Posterior vena cava (tissue), 2 donors: ENCODE results near the gene GSK3B. TPM values are rescaled to one million over a fixed set of nuclear protein-coding genes. Genes with fewer than 3 reads are reported as not detected.
A peak's percentile ranks its signal among the peaks of the same experiment; 100 is the strongest.

ENCODE experiments used
- DNase-seq: peaks from one replicate; pipeline ENCODE4 v3.0.0-alpha.2; 2020; ENCODE audit warnings: low spot score
- intact Hi-C, 2 donors: fragments of 100-400 bp; cut with DNase I; formaldehyde crosslinking; loops; one replicate each; pipeline versions ENCODE4 v1.14.1 to v1.14.2; 2022 to 2023
- long read RNA-seq, 2 donors: library from polyadenylated mRNA; unstranded; transcript quantifications; one replicate each; pipeline ENCODE4 v2.0.0, GENCODE V29; 2020 to 2021
- total RNA-seq, 2 donors: library from RNA; stranded (reverse); fragmentation: NEBNext Ultra II Directional; extraction: Animal tissue kit (Norgen Biotek cat#: 25700); gene quantifications; one replicate each; pipeline ENCODE4 v1.2.1, GENCODE V29; 2021
- donor health status: DM: yes; HTN: yes; CAD: no.
- donor health status: DM: yes; HTN: yes; CAD: no.

Gene GSK3B
- total RNA-seq = 10 to 100 TPM; 31.3 to 33.0 TPM
- long read RNA-seq, donor 1, full-length matches to known transcripts = 1 of 9 reads
- long read RNA-seq, donor 1, partial matches to known transcripts = 2 of 9 reads
- long read RNA-seq, donor 1, other reads (novel, unspliced or antisense) = 6 of 9 reads
- long read RNA-seq, donor 2, full-length matches to known transcripts = 5 of 9 reads
- long read RNA-seq, donor 2, partial matches to known transcripts = 2 of 9 reads
- long read RNA-seq, donor 2, other reads (novel, unspliced or antisense) = 2 of 9 reads

DNA sequence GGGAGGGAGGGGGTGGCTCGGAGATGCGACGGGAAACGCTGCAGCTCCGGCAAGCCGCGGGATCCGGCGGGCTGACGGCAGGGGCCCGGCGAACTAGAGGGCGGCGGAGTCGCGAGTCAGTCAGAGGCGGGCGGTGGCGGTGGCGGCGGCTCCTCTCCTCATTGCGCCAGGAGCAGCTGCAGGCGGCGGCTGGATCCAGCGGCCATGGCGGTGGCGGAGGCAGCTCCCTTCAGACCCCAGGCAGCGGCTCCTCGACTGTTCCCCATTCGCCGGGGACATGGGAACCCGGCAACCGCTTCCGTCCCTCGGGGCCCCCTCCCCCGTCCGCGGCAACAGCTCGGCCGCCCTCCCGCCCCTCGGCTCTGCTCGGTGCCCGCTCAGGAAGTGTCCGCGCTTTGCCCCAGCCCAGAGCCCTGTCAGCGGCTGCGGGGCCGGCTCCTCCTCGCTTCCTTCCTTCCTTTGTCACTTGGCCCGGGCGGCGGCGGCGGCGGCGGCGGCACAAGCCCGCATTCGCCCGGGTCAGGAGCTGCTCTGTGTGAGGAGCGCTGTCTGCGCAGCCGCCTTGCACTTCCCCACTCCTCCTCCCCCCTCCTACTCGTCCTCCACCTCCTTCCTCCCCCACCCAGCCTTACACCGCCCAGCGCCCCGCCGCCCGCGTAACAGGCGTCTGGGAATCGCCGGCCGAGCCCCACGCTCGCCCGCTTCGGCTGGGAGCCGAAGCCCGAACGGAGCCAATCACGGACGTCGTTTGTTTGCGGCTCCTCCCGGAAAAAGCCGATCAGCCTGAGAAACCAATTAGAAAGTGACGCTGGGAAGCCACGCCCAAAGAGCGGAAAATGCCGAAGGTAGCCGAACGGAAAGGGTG lies at the start of gene GSK3B:
Gene GSK3B, minus strand, starts transcription at position 537 of the 865 bp plus-strand sequence. CDS start 1,013 bp downstream, outside the sequence.
- DNase-seq = peak; percentile 94
- intact Hi-C loops = loop anchor here in 1 of 2 donors (10.0 kb wide), 1 partner anchor 199 kb away; no protein-coding TSS in a partner anchor

GRCh38 chr3:120143676-120144075 lies 49.4 kb upstream of the GSK3B start:
- no peak for DNase-seq
- intact Hi-C loops = no loop called here

DNA sequence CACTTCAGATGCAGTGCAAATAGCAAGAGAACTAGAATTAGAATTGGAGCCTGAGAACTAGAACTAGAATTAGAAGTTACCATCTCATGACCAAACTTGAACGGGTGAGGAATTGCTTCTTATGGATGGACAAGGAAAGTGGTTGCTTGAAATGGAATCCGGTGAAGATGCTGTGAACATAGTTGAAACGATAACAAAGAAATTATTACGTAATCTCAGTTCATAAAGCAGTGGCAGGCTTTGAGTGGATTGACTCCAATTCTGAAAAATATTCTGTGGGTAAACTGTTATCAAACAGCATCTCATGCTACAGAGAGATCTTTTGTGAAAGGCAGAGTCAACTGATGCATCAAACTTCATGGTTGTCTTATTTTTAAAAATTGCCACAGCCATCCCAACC lies 48.0 kb upstream of the GSK3B start:
- no peak for DNase-seq
- intact Hi-C loops = no loop called here

GRCh38 chr3:120140098-120140742 lies 46.0 kb upstream of the GSK3B start:
- no peak for DNase-seq
- intact Hi-C loops = no loop called here

GRCh38 chr3:120139140-120139539 lies 44.9 kb upstream of the GSK3B start:
- intact Hi-C loops = no loop called here
- DNase-seq = no peak

GRCh38 chr3:120137548-120137947 lies 43.3 kb upstream of the GSK3B start:
- intact Hi-C loops = no loop called here
- DNase-seq = no peak

DNA sequence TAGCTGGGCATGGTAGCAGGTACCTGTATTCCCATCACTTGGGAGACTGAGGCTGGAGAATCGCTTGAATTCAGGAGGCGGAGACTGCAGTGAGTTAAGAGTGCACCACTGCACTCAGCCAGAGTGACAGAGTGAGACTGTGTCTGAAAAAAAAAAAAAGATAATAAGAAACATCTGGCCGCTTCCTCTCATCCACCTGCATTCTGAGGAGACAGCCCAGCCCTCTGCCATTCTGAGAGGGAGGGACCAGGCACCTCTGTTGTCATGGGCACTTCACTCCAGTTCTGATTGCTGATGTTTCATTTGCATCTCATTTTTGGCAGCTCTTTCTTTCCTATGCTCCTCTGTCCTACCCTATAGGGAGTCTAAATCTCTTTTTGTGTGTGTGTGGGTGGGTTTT lies 36.4 kb upstream of the GSK3B start:
- intact Hi-C loops = no loop called here
- DNase-seq = no peak

DNA sequence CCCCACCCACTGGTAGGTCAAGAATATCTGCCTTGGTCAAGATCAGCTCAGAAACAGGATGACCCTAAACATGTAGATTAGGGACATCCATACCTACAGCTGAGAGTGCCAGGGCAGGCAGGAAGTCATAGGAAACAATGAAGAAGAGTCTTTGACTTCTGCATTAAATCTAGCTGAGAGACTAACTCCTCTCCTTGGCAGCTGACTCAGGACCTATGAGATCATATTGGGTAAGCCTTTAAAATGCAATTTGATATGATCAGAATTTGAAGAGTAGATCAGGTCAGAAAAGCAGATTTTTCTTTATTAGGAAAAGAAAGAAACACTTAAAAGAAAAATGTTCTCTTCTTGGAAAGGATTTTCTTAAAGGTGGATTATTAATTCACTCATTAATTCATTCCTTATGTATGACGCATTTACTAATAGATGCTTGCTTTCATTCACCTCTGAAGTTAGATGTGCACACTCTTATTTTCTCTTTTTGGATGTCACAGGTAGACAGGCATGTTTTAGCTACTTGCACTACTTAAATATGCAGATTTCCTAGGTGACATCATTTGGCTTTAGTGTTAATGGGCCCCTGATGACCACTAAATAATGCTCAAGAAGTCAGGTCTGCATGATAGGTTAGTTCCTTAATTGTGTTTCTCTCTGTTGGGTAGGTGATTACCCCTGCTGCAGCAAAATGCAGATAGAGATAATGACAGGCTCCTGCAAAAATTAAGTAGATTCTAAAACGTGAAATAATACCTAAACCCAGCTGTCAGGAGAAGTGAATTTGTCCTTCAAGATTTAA lies 35.7 kb upstream of the GSK3B start:
- no peak for DNase-seq
- intact Hi-C loops = no loop called here

- DNase-seq = no peak
- intact Hi-C loops = no loop called here
Measured at GRCh38 chr3:120129051-120129450, 34.8 kb upstream of the GSK3B start.

GRCh38 chr3:120125992-120126391 lies 31.7 kb upstream of the GSK3B start:
- DNase-seq = no peak
- intact Hi-C loops = no loop called here

- intact Hi-C loops = loop anchor here in 1 of 2 donors (5.0 kb wide), 1 partner anchor 1257 kb away; no protein-coding TSS in a partner anchor
- no peak for DNase-seq
Measured at GRCh38 chr3:120119846-120120510, 25.7 kb upstream of the GSK3B start.

DNA sequence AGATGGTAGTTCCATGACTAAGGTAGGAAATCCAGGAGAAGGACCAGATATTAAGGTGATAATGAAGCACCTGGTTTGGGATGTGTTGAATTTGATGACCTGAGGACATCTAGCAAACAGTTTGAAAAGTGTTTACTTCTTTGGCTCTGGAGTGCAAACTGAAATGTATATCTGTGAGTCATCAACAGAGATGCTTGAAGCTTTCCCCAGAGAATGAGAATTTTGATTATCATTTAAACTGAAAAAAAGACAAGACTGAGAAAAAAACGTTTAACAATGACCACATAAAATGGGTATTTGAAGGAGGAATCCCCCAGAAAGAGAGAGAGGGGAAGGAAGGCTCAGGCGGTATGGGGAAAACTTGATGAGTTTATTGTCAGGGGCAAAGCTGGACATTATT lies 20.7 kb upstream of the GSK3B start:
- intact Hi-C loops = loop anchor here in 1 of 2 donors (5.0 kb wide), 1 partner anchor 1262 kb away; no protein-coding TSS in a partner anchor
- DNase-seq = no peak

- DNase-seq = no peak
- intact Hi-C loops = no loop called here
Measured at GRCh38 chr3:120114376-120114775, 20.1 kb upstream of the GSK3B start.

DNA sequence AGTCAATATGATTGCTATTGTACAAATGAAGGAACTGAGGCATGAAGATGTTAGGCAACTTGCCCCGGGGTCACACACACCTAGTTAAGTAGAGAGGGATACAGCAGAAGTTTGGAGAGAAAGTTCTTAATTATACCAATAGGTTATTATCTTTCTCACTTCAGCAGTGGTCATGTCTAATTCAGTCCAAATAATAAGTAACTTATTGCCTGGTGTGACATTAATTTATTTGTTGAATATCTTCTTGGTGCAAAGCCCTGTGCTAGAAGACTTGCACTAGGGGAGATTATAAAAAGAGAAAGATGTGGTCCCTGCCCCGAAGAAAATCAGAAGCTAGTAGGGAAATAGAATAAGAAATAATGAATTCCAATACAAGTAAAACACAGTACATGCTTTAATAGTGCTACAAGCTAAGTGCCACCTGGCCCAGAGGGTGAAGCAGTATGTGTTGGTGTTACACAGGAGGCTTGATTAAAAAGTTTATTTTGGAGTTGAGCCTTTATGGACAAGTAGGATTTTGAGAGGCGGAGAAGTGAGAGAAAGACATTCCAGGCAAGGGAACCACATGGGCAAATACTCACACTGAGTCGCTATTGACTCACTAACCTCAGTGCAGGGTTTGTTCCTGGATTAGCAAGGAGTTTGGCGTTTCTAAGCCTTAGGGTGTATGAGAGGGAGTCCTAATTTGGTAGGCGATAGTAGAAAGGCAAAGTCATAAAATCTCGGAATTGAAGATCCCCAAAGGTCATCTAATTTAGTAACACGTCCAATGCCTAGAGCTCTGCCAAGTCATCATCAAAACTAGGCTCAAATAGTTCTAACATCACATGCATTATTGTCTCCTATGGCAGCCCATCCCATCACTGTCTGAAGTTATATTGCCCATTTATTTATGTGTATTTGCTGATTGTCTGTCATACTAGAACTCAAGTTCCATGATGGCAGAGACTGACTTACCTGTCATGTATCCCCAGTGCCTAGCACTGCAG lies 19.2 kb upstream of the GSK3B start:
- DNase-seq = no peak
- intact Hi-C loops = no loop called here

- DNase-seq = no peak
- intact Hi-C loops = no loop called here
Measured at GRCh38 chr3:120111898-120112297, 17.7 kb upstream of the GSK3B start.

GRCh38 chr3:120103276-120103675 lies 9.0 kb upstream of the GSK3B start:
- DNase-seq = no peak
- intact Hi-C loops = no loop called here

DNA sequence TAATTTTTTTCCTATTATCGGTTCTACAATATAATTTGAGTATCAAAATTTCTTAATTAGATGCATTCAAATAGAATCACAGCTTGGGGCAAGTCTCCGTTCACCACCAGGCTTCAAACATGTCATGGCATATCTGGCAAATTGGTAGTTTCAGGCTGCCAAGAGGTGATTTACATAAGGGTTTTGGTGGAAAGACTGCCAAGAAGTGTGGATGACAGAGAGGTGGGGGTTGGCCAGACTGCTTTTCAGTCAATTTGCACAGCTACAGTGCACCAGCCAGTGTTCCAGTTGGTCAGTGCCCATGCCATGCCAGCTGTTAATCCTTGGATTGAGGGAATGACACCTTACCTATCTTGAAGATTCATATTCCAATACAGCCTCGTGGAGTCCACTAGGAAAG lies 8.4 kb upstream of the GSK3B start:
- intact Hi-C loops = no loop called here
- no peak for DNase-seq

DNA sequence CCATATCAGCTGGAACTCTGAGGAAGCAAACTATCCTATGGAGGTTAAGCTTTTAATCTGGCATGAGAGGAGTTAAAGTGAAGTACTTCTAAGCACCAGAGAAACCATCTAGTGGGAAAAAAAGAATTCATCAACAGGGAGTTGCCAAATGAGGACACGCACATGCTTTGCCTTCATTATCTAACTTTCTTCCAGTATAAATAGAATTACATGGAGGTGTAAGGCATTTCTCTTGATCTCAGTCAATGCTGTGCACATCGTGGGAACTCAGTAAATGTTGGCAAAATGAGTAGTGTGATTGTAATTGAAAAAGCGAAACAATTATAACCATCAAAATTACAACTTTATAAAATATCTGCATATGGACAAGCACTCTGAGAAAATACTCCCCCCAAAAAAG lies 8.0 kb upstream of the GSK3B start:
- intact Hi-C loops = no loop called here
- no peak for DNase-seq
